Mesenchymal stem cell (in vitro differentiated cells and primary cell): ENCODE results near the gene AHDC1.

Source experiments
- DNase-seq: peaks from one replicate; pipeline ENCODE4 v3.0.0-alpha.2; 2013
- H2AFZ ChIP-seq: one replicate; pipeline ENCODE4 v1.6.1; 2013; ENCODE audit warnings: low read depth, mild to moderate bottlenecking, control low read depth, inconsistent platforms, low read length, moderate library complexity
- H2AK5ac ChIP-seq: 2 replicates; pipeline ENCODE4 v1.6.1; 2013; ENCODE audit warnings: low read length, moderate library complexity, mild to moderate bottlenecking, inconsistent platforms; ENCODE audit not compliant: severe bottlenecking
- H2BK120ac ChIP-seq: one replicate; pipeline ENCODE4 v1.6.1; 2013; ENCODE audit warnings: low read depth, mild to moderate bottlenecking, inconsistent platforms, low read length, moderate library complexity
- H2BK12ac ChIP-seq, 2 experiments: one replicate each; pipeline ENCODE4 v1.6.1; 2013; ENCODE audit warnings: inconsistent platforms in 2 of 2, low read length in 2 of 2, mild to moderate bottlenecking in 2 of 2, moderate library complexity in 2 of 2, control low read depth in 1 of 2
- H2BK15ac ChIP-seq: one replicate; pipeline ENCODE4 v1.6.1; 2013; ENCODE audit warnings: mild to moderate bottlenecking, low read depth, inconsistent platforms; ENCODE audit not compliant: poor library complexity, severe bottlenecking
- H2BK5ac ChIP-seq: 2 replicates; pipeline ENCODE4 v1.6.1; 2013; ENCODE audit warnings: low read depth, mild to moderate bottlenecking, low read length, control low read depth, inconsistent platforms; ENCODE audit not compliant: poor library complexity, severe bottlenecking
- H3K14ac ChIP-seq, 2 experiments: one replicate each; pipeline ENCODE4 v1.6.1; 2013; ENCODE audit warnings: inconsistent platforms in 2 of 2, low read length in 2 of 2, control low read depth in 1 of 2, mild to moderate bottlenecking in 1 of 2, moderate library complexity in 1 of 2
- H3K18ac ChIP-seq, 2 experiments: one replicate each; pipeline ENCODE4 v1.6.1; 2013; ENCODE audit warnings: inconsistent platforms in 2 of 2, low read length in 2 of 2, control low read depth in 1 of 2, low read depth in 1 of 2, mild to moderate bottlenecking in 1 of 2
- H3K23ac ChIP-seq, 2 experiments: one replicate each; pipeline ENCODE4 v1.6.1; 2013; ENCODE audit warnings: inconsistent platforms in 2 of 2, low read length in 2 of 2, mild to moderate bottlenecking in 2 of 2, moderate library complexity in 2 of 2, control low read depth in 1 of 2
- H3K27ac ChIP-seq: 2 replicates; pipeline ENCODE4 v1.5.1; 2013; ENCODE audit warnings: mild to moderate bottlenecking, moderate library complexity, low read length, control low read depth, inconsistent platforms; ENCODE audit not compliant: poor library complexity, severe bottlenecking
- H3K27me3 ChIP-seq, 2 experiments: 2 replicates each; pipeline versions ENCODE4 v1.6.1 to v1.7.0; 2013; ENCODE audit warnings: low read length in 2 of 2, mild to moderate bottlenecking in 2 of 2, moderate library complexity in 2 of 2, control low read depth in 1 of 2, inconsistent platforms in 1 of 2; ENCODE audit not compliant: control insufficient read depth in 1 of 2, insufficient read depth in 1 of 2
- H3K36me3 ChIP-seq, 2 experiments: 2 replicates each; pipeline versions ENCODE4 v1.6.1 to v1.7.0; 2013; ENCODE audit warnings: low read length in 2 of 2, control low read depth in 1 of 2, inconsistent platforms in 1 of 2, low read depth in 1 of 2, mild to moderate bottlenecking in 1 of 2; ENCODE audit not compliant: insufficient read depth in 2 of 2, control insufficient read depth in 1 of 2
- H3K4ac ChIP-seq, 2 experiments: one replicate each; pipeline ENCODE4 v1.6.1; 2013; ENCODE audit warnings: inconsistent platforms in 2 of 2, low read length in 2 of 2, mild to moderate bottlenecking in 2 of 2, moderate library complexity in 2 of 2, control low read depth in 1 of 2, low read depth in 1 of 2
- H3K4me1 ChIP-seq: 2 replicates; pipeline ENCODE4 v1.6.1; 2013; ENCODE audit warnings: low read depth, low read length, control low read depth; ENCODE audit not compliant: control insufficient read depth, insufficient read depth
- H3K4me2 ChIP-seq: 2 replicates; pipeline ENCODE4 v1.6.1; 2013; ENCODE audit warnings: low read length, mild to moderate bottlenecking, inconsistent platforms; ENCODE audit not compliant: poor library complexity, severe bottlenecking
- H3K4me3 ChIP-seq, 2 experiments: 2 replicates each; pipeline versions ENCODE4 v1.5.1 to v1.7.0; 2013; ENCODE audit warnings: low read length in 2 of 2, mild to moderate bottlenecking in 2 of 2, control low read depth in 1 of 2, low read depth in 1 of 2; ENCODE audit not compliant: insufficient read depth in 1 of 2
- H3K79me1 ChIP-seq: replicated peaks from 2 replicates; pipeline ENCODE4 v1.6.1; 2013; ENCODE audit warnings: mild to moderate bottlenecking, control low read depth, low read length, inconsistent platforms; ENCODE audit not compliant: poor library complexity, severe bottlenecking
- H3K9ac ChIP-seq: 2 replicates; pipeline ENCODE4 v1.7.0; 2013; ENCODE audit warnings: mild to moderate bottlenecking, low read length, moderate library complexity
- H3K9me3 ChIP-seq: 2 replicates; pipeline ENCODE4 v1.7.0; 2013; ENCODE audit warnings: mild to moderate bottlenecking, low read length; ENCODE audit not compliant: control insufficient read depth
- H4K8ac ChIP-seq: one replicate; pipeline ENCODE4 v1.6.1; 2013; ENCODE audit warnings: inconsistent platforms, mild to moderate bottlenecking, low read length, moderate library complexity
- H4K91ac ChIP-seq: one replicate; pipeline ENCODE4 v1.6.1; 2013; ENCODE audit warnings: mild to moderate bottlenecking, low read length, inconsistent platforms
- WGBS: methylation state at CpG from one replicate; pipeline ENCODE4 v1.1.7; 2013; ENCODE audit warnings: mixed read lengths; 5-methylcytosine and 5-hydroxymethylcytosine counted together

The AHDC1 gene

DNA sequence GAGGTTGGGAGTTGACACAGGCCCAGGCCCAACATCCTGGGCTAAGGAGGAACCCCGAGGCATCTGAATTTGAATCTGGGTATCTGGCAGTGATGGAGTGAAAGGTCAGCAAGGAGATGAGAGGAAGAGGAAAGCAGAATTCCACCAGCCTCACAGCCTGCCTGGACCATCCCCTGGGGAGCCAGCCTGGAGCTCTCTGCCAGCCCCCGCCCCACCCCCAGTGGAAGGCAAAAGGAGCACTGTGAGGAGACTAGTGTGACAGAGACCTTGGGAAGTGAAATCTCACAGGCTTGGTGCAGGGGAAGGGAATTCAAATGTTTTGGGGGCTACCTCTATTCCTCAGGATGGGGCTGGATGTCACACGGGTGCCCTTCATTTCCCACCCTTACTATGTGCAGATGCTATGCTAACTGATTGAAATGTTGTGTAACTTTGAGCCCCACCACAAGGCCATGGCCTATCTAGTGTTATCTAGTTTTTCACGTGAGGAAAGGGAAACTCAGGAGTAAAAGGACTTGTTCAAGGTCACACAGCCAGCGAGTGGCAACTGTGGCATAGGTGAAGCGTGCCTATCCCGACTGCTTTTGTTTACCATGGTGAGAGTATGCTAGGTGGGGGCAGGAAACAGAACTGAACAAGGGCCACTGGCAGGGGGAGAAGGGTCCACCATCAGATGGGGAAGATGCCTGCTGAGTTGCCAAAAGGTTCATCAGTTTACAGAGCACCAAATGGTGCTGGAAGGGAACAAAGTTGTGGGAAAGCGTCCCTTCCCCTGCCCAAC, 29.8 kb downstream of the AHDC1 start:
- Histone ChIP-seq H2AK5ac (peak overlapping the region; percentile 74), H4K8ac (peak overlapping the region; percentile 23), H3K27ac (peak overlapping the region; percentile 67), H2BK15ac (peak overlapping the region; percentile 97), H2AFZ (no peak overlapping the region), H4K91ac (peak overlapping the region; percentile 62), H3K9ac (peak overlapping the region; percentile 59), H3K4me2 (peak overlapping the region; percentile 76), H3K14ac (peak overlapping the region in 1 of 2 experiments; percentile 84), H3K36me3 (peaks cover 0 to 2% of the 10 kb centered on the region in 2 experiments), H3K18ac (peak overlapping the region; percentile 54 to 75), H3K79me1 (peaks cover 19% of the 10 kb centered on the region), H3K4me3 (peak overlapping the region in 1 of 2 experiments; percentile 58), H2BK120ac (no peak overlapping the region), H3K9me3 (no peaks in the 10 kb centered on the region), H3K27me3 (no peaks in the 10 kb centered on the region), H2BK12ac (peak overlapping the region; percentile 38 to 61), H3K23ac (no peak overlapping the region), H3K4ac (peak overlapping the region in 1 of 2 experiments; percentile 21), H2BK5ac (no peak overlapping the region), H3K4me1 (peaks cover 72% of the 10 kb centered on the region)
- WGBS = 48% methylated on average over 7 of the region's 8 CpGs
- DNase-seq = no peak

DNA sequence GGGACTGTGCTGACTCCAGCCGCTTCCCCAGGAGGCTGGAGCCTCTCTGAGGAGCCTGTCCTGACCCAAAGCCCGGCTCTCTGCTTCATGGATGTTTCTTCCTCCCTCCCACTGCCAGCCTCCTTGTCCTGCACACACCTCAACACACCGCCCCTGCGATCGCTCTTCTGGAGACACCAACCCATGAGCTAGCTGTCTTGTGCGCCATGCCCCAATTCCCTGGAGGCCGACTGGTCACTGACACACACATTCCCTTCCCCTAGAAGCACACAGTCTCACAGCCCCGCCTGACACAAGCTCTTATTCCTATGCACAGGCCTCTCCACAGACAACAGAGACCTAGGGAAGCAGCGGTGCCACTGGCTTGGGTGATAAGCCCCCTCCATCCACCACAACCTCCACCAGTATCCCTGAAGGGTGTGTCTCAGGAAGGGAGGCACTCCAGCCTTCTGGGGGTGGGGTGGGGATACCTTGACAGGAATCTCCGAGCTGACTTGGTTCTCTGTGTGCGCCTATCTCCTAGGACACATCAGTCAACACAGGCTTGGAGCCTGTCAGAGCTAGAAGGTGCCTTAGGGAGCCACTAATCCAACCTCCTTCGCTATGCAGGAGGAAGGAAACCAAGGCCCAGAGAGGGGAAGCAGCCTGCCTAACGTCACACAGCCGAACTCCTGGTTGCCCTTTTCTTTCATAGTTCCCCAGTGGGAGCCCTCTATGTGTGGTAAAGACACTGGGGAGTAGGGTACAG, 31.1 kb downstream of the AHDC1 start:
- Histone ChIP-seq H2AFZ (no peak overlapping the region), H2BK12ac (peak overlapping the region; percentile 1 to 67), H3K27me3 (no peaks in the 10 kb centered on the region), H4K91ac (peak overlapping the region; percentile 70), H3K4me3 (no peak overlapping the region), H3K9me3 (no peaks in the 10 kb centered on the region), H2AK5ac (peak overlapping the region; percentile 23), H3K4me1 (peaks cover 80% of the 10 kb centered on the region), H4K8ac (no peak overlapping the region), H3K23ac (no peak overlapping the region), H3K18ac (peak overlapping the region; percentile 41 to 68), H2BK15ac (no peak overlapping the region), H3K4me2 (no peak overlapping the region), H2BK5ac (no peak overlapping the region), H3K9ac (peak overlapping the region; percentile 59), H3K4ac (peak overlapping the region; percentile 19 to 35), H3K27ac (peak overlapping the region; percentile 37), H3K14ac (peak overlapping the region in 1 of 2 experiments; percentile 3), H3K36me3 (peaks cover 0 to 6% of the 10 kb centered on the region in 2 experiments), H3K79me1 (peaks cover 14% of the 10 kb centered on the region), H2BK120ac (peak overlapping the region; percentile 29)
- WGBS = 29% methylated on average over 13 of the region's 14 CpGs
- DNase-seq = peak; percentile 84

DNA sequence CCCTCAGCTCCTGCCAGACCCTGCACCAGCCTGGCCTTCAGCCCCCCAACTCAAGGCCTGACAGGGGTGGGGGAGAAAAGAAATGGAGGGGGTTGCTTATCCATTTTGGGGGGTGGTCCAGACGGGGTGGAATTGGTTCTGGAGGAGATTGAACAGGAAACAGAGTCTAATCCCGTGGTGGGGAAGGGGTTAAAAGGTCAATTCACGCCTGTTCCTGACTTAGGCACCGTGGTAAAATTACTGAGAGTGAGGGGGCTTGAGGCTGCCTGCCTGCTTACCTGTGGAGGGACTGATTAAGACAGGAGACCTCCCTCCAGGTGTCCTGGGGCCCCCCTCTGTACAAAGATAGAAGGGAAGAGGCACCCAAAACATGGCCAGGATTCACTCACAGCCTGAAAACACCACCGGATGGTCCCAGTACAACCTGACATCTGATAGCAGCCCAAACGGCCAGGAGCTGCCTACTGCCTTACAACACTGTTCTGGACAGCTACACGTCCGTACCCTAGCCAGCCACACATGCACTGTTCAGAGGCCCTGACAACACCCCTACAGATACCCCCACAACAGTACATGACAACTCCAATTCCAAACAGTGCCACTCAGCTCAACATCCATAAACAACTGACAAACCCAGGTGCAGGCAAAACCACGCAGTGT, 31.8 kb downstream of the AHDC1 start:
- H3K79me1 ChIP-seq = peaks cover 15% of the 10 kb centered on the region
- H3K36me3 ChIP-seq = peaks cover 0 to 8% of the 10 kb centered on the region in 2 experiments
- no peaks in the 10 kb centered on the region for H3K9me3 ChIP-seq
- H4K8ac ChIP-seq = peak overlapping the region; percentile 73
- H3K27me3 ChIP-seq = no peaks in the 10 kb centered on the region
- peak overlapping the region; percentile 56 for H4K91ac ChIP-seq
- peak overlapping the region; percentile 12 for H3K4me2 ChIP-seq
- H3K27ac ChIP-seq = peak overlapping the region; percentile 37
- no peak overlapping the region for H3K4me3 ChIP-seq
- H3K23ac ChIP-seq = no peak overlapping the region
- H3K18ac ChIP-seq = peak overlapping the region; percentile 76 to 84
- no peak for DNase-seq
- H2BK5ac ChIP-seq = no peak overlapping the region
- H2AK5ac ChIP-seq = peak overlapping the region; percentile 64
- H2BK120ac ChIP-seq = peak overlapping the region; percentile 29
- H2BK15ac ChIP-seq = peak overlapping the region; percentile 32
- peak overlapping the region; percentile 59 for H3K9ac ChIP-seq
- peaks cover 82% of the 10 kb centered on the region for H3K4me1 ChIP-seq
- peak overlapping the region in 1 of 2 experiments; percentile 3 for H3K14ac ChIP-seq
- peak overlapping the region; percentile 1 to 67 for H2BK12ac ChIP-seq
- peak overlapping the region; percentile 14 to 35 for H3K4ac ChIP-seq
- no peak overlapping the region for H2AFZ ChIP-seq
- WGBS = 10% methylated on average over 9 of the region's 9 CpGs
